IMR-90 (cell line): ENCODE measurements around the gene CDK11A.

Source experiments
- CEBPB ChIP-seq: IDR thresholded peaks from 2 replicates; pipeline ENCODE4 v1.6.1; 2012; ENCODE audit warnings: low read depth, low read length, improper control_type of control experiment
- MAZ ChIP-seq: IDR thresholded peaks from 2 replicates; pipeline ENCODE4 v1.6.1; 2012; ENCODE audit warnings: low read depth, mild to moderate bottlenecking, low read length, improper control_type of control experiment, moderate library complexity, borderline replicate concordance
- POLR2A ChIP-seq: IDR thresholded peaks from 2 replicates; pipeline ENCODE4 v1.6.1; 2012; ENCODE audit warnings: mild to moderate bottlenecking, low read depth, low read length
- USF2 ChIP-seq: fragments of 150-350 bp; IDR thresholded peaks from 2 replicates; pipeline ENCODE4 v1.6.1; 2017; ENCODE audit warnings: mild to moderate bottlenecking, antibody characterized with exemption, low read length, low read depth
- TF ChIP-seq, protein P1 (sequence below): conservative IDR thresholded peaks from 2 replicates; pipeline ENCODE4 v1.5.1; 2012; ENCODE audit warnings: mild to moderate bottlenecking, low read depth, low read length, improper control_type of control experiment

DNA sequence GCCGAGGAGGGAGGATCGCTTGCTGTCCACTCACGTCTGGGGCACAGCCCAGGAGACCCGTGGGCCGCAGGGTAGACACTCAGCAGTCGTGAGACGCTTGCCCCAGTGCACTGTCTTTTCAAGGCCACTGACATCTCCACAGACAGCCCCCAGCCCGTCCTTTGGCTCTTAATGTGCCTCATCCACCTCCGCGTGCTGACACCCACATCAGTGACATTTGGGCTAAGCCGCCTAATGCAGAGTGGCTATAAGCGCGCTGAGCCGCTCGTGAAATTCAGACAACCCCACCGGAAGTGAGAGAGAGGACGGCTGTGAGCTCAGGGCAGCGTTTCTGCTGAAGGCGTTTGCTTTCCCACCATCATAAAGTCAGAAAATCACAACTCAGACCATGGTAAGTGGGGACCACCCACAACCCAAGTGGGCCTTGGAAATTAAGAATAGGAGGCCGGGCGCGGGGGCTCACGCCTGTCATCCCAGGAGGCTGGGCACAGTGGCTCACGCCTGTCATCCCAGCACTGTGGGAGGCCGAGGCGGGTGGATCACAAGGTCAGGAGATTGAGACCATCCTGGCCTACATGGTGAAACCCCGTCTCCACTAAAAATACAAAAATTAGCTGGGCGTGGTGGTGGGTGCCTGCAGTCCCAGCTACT is 40.0 kb downstream of the CDK11A start:
- TF ChIP-seq MAZ = no peak
- TF ChIP-seq CEBPB = no peak
- TF ChIP-seq, protein P1, sequence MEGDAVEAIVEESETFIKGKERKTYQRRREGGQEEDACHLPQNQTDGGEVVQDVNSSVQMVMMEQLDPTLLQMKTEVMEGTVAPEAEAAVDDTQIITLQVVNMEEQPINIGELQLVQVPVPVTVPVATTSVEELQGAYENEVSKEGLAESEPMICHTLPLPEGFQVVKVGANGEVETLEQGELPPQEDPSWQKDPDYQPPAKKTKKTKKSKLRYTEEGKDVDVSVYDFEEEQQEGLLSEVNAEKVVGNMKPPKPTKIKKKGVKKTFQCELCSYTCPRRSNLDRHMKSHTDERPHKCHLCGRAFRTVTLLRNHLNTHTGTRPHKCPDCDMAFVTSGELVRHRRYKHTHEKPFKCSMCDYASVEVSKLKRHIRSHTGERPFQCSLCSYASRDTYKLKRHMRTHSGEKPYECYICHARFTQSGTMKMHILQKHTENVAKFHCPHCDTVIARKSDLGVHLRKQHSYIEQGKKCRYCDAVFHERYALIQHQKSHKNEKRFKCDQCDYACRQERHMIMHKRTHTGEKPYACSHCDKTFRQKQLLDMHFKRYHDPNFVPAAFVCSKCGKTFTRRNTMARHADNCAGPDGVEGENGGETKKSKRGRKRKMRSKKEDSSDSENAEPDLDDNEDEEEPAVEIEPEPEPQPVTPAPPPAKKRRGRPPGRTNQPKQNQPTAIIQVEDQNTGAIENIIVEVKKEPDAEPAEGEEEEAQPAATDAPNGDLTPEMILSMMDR = no peak
- no peak for TF ChIP-seq POLR2A
- no peak for TF ChIP-seq USF2
